ENCODE measurements around the gene GRIFIN.

The GRIFIN gene

GRCh38 chr7:2498708-2499107 is 22.5 kb upstream of the GRIFIN start:
- no peak for DNase-seq (ENCODE audit: low spot score)

DNA sequence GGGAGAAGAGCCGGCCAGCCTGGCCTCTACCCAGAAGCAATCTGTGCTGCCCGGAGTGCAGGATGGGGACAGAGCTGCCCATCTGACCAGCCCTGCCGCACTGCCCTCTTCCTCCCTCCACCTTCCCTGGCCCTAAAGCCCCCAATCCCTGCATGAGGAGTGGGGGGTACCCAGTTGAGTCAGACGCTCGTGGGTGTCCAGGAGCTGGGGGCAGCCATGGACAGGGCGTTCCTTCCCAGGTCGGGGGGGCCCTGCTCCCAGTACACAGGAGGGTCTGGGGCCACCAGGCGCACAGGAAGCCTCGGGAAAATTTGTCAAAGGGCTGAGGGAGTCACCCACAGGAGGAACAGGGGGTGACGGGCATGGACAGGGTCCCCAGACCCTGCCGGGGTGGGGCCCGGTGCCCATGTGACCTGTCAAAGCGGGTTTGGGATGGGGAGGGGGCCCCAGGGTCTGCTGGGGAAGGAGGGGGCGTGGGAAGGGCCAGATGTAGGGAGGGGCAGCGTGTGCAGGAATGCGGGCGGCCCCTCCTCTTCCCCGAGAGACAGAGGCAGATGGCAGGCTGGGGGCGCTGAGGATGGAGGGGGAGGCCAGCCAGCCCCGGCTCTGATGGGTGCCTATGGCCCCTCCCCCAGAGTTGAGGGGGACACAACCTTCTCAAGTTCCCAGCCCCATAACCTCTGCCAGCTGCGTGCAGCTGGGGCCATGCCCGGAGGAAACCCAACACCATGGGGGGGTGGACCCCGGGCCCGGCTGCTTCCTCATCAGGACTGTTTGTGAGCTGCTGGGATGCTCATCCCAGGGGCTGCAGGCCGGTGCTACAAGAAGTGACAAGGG is 21.5 kb upstream of the GRIFIN start:
- no peak for DNase-seq (ENCODE audit: low spot score)

DNA sequence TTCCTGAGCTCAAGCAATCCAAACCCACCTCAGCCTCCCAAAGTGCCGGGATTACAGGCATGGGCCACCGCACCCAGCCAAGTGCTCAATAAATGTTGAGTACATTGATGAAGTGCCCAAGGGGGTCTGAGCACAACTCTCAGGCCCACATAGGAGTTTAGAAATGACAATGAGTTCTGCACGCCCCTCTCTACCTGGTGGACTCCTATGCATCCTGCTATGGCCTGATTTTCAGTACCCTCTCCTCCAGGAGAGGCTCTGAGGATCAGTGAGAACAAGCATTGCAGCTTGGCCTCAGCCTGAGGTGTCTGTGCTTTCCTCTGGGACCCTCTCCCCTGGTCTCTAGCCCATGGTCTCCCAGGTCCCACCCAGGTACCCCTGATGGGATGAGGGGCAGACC is 20.9 kb upstream of the GRIFIN start:
- no peak for DNase-seq (ENCODE audit: low spot score)

DNA sequence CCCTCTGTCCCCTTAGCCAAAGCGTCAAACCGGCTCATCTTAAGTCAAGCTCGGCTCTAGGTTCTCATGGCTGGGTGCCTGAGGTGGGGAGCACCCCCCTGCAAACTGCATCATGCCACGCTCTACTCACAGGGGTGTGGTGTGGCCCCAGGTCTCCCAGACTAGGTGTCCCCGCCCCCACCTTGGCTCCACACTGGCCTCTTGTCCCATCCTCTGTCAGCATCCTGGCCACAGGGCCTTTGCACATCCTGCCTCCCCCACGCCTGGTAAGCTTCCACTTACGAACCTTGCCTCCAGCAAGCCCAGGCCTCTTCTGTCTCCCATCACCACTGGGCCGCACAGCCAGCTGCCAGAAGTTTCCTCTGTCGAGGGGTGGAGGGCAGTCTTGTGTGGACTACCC is 20.2 kb upstream of the GRIFIN start:
- DNase-seq (ENCODE audit: low spot score), result no peak

DNA sequence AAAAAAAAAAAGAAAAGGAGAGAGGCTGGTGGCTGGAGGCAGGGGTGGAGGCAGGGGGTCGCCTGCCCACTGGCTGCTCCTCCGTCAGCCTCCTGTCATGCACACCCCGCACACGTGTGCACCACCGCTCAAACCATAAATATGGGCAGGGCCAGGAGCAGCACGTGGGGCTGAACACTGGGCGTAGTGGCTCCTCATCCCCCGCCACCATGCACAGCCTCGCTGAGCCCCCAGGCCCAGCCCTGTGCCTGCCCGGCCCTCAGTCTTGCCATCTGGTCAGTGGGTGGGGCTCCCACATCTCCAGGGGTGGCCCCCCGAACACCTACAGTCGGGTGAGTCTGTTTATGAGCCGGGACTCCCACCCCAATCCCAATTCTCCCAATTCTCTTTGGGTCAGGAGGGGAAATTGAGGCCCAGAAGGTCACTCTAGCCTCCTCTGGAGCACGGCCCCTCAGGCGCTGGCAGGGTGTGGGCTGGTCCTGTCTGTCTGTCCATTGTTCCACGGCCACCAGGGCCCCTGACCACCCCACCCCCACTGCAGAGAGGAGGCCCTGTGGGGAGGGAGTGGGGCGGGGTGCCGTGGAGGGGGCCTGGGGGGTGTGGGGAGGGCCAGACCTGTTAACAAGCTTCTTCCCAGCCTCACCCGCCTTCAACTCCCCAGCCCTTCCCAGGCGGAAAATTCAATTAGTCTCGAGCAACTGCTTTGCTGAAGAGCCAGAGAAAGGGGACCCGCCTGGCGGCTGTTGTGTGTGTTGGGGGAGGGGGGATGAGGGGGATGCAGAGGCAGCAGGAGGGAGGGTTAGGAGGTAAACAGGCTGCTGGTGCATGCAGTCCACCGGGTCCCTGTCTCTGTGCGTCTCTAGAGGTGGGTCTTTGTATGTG is 19.5 kb upstream of the GRIFIN start:
- DNase-seq (ENCODE audit: low spot score), result no peak

DNA sequence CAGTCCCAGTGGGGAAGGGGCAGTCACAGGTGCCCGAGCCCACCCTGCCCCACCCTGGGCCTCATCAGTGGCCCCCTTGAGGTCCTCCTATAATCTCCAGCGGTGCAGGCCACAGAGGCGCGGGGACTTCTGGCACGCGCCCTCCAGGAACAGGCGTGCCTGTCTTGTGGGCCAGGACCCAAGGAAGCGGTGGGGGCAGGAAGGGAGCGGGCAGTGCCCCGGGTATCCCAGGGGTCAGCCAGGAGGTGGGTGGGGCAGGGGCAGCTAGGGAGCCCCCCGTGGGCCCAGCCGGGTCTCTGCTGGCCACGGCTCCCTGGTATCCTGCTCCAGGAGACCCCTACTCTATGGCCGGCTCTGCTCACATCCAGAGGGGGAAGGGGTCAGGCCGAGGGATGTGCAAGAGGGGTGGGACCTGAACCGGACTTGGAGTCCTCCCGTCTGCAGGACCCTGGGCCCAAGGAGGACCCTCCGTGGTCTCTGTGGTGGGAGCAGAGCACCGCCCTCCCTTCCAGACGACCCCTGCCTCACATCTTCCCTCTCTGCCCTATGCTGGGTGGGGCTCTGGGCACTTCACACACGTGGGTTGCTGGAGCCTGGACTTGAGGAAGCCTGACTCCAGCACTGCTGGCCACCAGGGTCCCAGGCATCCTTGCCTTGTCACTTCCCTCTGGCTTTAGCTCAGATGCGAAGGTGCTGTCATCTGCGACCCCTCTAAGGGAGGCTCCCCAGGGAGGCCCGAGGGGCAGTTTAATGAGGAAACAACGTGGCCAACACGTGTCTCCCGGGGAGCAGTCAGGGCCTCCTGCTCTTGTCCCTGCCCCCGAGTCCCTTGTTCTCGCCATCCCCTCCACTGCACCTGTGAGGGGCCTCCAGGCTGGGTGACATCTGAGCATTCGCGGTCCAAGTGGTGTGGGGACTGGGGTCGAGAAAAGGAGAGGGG is 18.3 kb upstream of the GRIFIN start:
- DNase-seq (ENCODE audit: low spot score), result no peak

GRCh38 chr7:2493205-2494164 is 17.3 kb upstream of the GRIFIN start:
- no peak for DNase-seq (ENCODE audit: low spot score)

DNA sequence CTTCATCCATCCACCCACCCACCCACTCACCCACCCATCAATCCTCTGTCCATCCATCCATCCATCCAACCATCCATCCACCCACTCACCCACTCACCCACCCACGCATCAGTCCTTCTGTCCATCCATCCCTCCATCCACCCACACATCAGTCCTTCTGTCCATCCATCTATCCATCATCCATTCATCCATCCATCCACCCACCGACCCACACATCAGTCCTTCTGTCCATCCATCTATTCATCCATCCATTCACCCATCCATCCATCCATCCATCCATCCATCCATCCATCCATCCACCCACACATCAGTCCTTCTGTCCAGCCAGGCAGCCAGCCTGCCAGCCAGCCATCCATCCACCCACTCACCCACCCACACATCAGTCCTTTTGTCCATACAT is 15.8 kb upstream of the GRIFIN start:
- DNase-seq (ENCODE audit: low spot score), result no peak

GRCh38 chr7:2490181-2490651 is 14.0 kb upstream of the GRIFIN start:
- no peak for DNase-seq (ENCODE audit: low spot score)

DNA sequence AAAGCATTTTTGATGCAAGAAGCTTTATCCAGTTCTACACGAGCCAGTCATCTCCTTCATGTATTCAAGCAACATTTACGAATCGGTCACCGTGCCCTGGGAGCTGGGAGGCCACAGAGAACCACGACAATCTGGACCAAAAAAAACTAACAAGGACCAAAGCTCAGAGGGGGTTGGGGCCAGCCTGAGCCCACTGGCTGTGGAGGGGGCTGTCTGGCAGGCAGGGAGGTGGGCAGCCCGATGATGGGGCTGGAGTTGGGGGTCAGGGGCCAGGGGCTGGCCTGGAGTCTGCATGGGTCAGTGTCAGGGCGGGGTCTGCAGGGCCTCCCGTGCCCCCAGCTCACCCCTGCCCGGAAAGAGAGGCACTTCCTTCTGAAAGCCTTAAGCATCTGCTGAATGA is 12.5 kb upstream of the GRIFIN start:
- no peak for DNase-seq (ENCODE audit: low spot score)

- no peak for DNase-seq (ENCODE audit: low spot score)
Measured at GRCh38 chr7:2488272-2488645, 12.1 kb upstream of the GRIFIN start.

GRCh38 chr7:2487586-2488271 is 11.5 kb upstream of the GRIFIN start:
- no peak for DNase-seq (ENCODE audit: low spot score)

- no peak for DNase-seq (ENCODE audit: low spot score)
Measured at GRCh38 chr7:2484868-2485267, 8.7 kb upstream of the GRIFIN start.

DNA sequence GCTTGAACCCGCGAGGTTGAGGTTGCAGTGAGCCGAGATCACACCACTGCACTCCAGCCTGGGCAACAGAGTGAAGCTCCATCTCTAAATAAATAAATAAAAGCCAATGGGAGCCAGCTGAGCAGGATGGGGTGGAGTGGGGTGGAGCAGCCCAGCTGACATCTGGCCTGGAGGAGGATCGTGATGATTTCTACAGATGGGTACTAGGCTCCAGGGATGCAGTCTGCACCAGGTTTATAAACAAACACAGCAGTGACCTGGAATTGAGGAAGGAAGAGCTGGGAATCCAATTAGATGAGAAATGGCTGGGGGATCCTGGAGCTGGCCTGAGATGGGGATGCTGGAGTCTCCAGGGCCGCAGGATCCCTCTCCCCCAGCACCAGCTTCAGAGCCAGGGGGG is 7.3 kb upstream of the GRIFIN start:
- no peak for DNase-seq (ENCODE audit: low spot score)

DNA sequence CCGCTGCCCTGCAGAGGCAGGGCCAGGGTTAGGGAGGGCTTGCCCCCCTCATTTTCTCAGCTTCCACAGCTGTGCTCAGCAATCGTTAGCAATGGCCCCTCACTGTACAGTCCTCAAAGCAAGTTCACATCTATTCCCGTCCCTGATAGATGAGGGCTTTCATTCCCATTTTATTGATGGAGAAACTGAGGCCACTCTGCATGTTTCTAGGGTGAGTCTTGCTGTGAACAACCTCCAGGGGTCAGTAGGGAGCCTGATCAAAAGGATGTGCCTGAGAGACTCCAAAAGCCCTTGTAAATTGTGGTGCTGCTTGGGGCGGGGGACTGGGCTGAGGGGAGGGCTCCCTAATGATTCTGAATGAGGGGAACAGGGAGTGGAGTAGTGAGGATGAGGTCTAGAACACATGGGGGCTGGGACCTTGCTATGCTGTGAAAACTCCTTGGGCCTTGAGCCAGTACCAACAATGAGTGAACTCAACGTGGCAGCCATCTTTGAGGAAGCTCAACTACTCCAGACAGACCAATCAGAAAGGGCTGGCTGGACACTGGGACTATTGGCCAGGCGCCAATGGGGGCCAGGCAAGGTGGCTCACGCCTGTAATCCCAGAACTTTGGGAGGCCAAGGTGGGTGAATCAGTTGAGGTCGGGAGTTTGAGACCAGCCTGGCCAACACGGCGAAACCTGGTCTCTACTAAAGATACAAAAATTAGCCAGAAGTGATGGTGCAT is 6.7 kb upstream of the GRIFIN start:
- DNase-seq (ENCODE audit: low spot score), result peak; percentile 4

DNA sequence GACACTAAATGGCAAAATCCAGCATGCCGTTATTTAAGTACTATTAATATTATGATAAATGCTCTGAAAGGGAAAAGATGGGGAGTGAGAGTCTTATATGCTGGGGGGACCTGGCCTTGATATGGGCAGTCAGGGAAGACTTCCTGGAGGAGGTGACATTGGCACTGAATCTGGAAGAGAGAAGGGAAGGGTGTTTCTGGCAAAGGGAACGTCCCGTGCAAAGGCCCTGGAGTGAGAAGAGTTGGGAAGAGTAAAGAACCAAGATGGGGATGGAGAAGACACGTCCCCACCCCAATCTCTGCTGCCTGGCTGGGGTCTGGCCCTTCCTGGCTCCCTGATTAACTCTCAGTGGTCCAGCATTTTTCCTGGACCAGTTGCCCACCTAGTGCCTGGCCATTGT is 5.0 kb upstream of the GRIFIN start:
- DNase-seq (ENCODE audit: low spot score), result no peak

DNA sequence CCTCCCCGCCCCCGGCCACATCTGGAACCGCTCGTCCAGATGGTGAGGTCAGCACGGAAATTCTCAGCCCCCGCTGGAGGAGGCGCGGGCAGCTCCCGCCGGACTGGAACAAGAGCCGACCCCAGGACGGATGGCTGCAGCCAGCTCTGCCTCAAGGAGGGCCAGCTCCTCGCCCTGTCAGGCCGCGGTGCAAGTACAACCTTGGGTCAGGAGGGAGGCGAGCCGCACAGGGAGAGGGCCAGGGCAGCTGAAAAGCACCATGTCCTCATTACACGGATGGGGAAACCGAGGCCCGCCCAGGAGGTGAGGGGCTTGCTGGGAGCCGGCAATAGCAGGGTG is 3.8 kb upstream of the GRIFIN start:
- DNase-seq (ENCODE audit: low spot score), result no peak

GRCh38 chr7:2479276-2480069 is 3.3 kb upstream of the GRIFIN start:
- DNase-seq (ENCODE audit: low spot score), result no peak

DNA sequence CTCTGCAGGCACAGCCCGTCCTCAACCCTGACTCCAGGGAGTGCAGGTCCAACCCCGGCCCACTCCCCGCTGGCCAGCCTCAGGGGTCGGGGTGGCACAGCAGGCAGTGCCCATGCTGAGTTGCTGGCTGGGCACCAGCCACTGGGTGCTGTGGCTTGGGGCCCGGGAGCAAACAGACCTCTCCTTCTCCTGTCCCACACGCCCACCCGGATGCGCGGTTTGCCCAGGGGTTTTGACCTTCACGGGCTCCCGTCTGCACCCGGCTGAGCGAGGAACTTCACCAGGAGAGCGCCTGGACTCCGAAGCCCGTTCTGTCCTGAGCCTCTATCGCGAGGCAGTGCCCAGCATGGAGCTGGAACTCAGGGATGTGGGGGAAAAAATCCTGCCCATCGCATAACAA is 2.6 kb upstream of the GRIFIN start:
- no peak for DNase-seq (ENCODE audit: low spot score)

Measured in CD4-positive, alpha-beta T cell treated with Interleukin-2 at 100 ng/mL for 4 hours (primary cell).